HepG2 (cell line): ENCODE data around the gene H2AZ2. TPM values are rescaled to one million over a fixed set of nuclear protein-coding genes. Genes with fewer than 3 reads are reported as not detected.
A peak's percentile ranks its signal among the peaks of the same experiment; 100 is the strongest.

Experiments used
- ARHGAP35 ChIP-seq: sonication (generic); formaldehyde crosslinking; IDR thresholded peaks from 2 replicates; pipeline ENCODE4 v1.9.0; 2022; ENCODE audit warnings: mild to moderate bottlenecking, inconsistent platforms, moderate library complexity, missing genetic modification reagents, borderline replicate concordance
- ATF7 ChIP-seq, 2 experiments: fragments of 450-650 bp in 1 of 2; sonication (generic) in 1 of 2; formaldehyde crosslinking in 1 of 2; IDR thresholded peaks; 2 replicates each; pipeline versions ENCODE4 v1.4.0 to v1.6.1; 2016 to 2020; ENCODE audit warnings: antibody characterized with exemption in 1 of 2, mild to moderate bottlenecking in 1 of 2, missing genetic modification reagents in 1 of 2
- BORCS8-MEF2B ChIP-seq: sonication (generic); formaldehyde crosslinking; IDR thresholded peaks from 2 replicates; pipeline ENCODE4 v1.8.0; 2022; ENCODE audit warnings: mild to moderate bottlenecking, missing genetic modification reagents
- CBX5 ChIP-seq: sonication (generic); formaldehyde crosslinking; IDR thresholded peaks from 2 replicates; pipeline ENCODE4 v1.4.0; 2020; ENCODE audit warnings: missing genetic modification reagents, borderline replicate concordance
- HMG20B ChIP-seq: conservative IDR thresholded peaks from 2 replicates; pipeline ENCODE4 v1.6.1; 2016; ENCODE audit warnings: missing genetic modification reagents, missing compliant biosample characterization
- HNF4A ChIP-seq: sonication (generic); formaldehyde crosslinking; IDR thresholded peaks from 2 replicates; pipeline ENCODE4 v1.4.0; 2020; ENCODE audit warnings: missing genetic modification reagents
- HNRNPL ChIP-seq: fragments of 200-400 bp; formaldehyde crosslinking; IDR thresholded peaks from 2 replicates; pipeline ENCODE4 v1.6.1; 2017; ENCODE audit warnings: mild to moderate bottlenecking, low read depth, low read length
- HOXD1 ChIP-seq: sonication (generic); formaldehyde crosslinking; IDR thresholded peaks from 2 replicates; pipeline ENCODE4 v1.5.0; 2020; ENCODE audit warnings: missing genetic modification reagents
- KDM5B ChIP-seq: sonication (generic); formaldehyde crosslinking; IDR thresholded peaks from 2 replicates; pipeline ENCODE4 v1.4.0; 2020; ENCODE audit warnings: missing genetic modification reagents, mild to moderate bottlenecking, borderline replicate concordance
- PHF8 ChIP-seq: sonication (generic); formaldehyde crosslinking; IDR thresholded peaks from 2 replicates; pipeline ENCODE4 v1.5.0; 2020; ENCODE audit warnings: missing genetic modification reagents
- RFXAP ChIP-seq: sonication (generic); formaldehyde crosslinking; IDR thresholded peaks from 2 replicates; pipeline ENCODE4 v1.4.0; 2020; ENCODE audit warnings: missing genetic modification reagents, borderline replicate concordance
- SAP130 ChIP-seq: IDR thresholded peaks from 2 replicates; pipeline ENCODE4 v1.6.1; 2016; ENCODE audit warnings: low read depth
- SNAI1 ChIP-seq: sonication (generic); formaldehyde crosslinking; IDR thresholded peaks from 2 replicates; pipeline ENCODE4 v1.5.0; 2020; ENCODE audit warnings: mild to moderate bottlenecking, missing genetic modification reagents, borderline replicate concordance
- SRSF9 ChIP-seq: fragments of 200-400 bp; formaldehyde crosslinking; IDR thresholded peaks from 2 replicates; pipeline ENCODE4 v1.6.1; 2018; ENCODE audit warnings: borderline replicate concordance, mild to moderate bottlenecking, low read depth, low read length; ENCODE audit not compliant: insufficient read depth, poor library complexity, severe bottlenecking
- TP53 ChIP-seq: sonication (generic); formaldehyde crosslinking; conservative IDR thresholded peaks from 2 replicates; pipeline ENCODE4 v1.4.0; 2020; ENCODE audit warnings: missing genetic modification reagents
- ZBTB7A ChIP-seq: sonication (generic); formaldehyde crosslinking; IDR thresholded peaks from 2 replicates; pipeline ENCODE4 v1.8.0; 2022; ENCODE audit warnings: mild to moderate bottlenecking, missing genetic modification reagents
- ZHX2 ChIP-seq, 2 experiments: sonication (generic) in 1 of 2; formaldehyde crosslinking in 1 of 2; IDR thresholded peaks; 2 replicates each; pipeline versions ENCODE4 v1.6.1 to v1.9.0; 2014 to 2022; ENCODE audit warnings: antibody characterized with exemption in 1 of 2, borderline replicate concordance in 1 of 2, inconsistent platforms in 1 of 2, low read depth in 1 of 2, missing genetic modification reagents in 1 of 2
- ZMYM3 ChIP-seq: sonication (generic); formaldehyde crosslinking; IDR thresholded peaks from 2 replicates; pipeline ENCODE4 v1.5.1; 2020; ENCODE audit warnings: mild to moderate bottlenecking, missing genetic modification reagents
- ZNF18 ChIP-seq: sonication (generic); formaldehyde crosslinking; IDR thresholded peaks from 2 replicates; pipeline ENCODE4 v1.8.0; 2022; ENCODE audit warnings: mild to moderate bottlenecking, missing genetic modification reagents; ENCODE audit not compliant: insufficient replicate concordance
- ZNF354B ChIP-seq: sonication (generic); formaldehyde crosslinking; IDR thresholded peaks from 2 replicates; pipeline ENCODE4 v1.8.0; 2022; ENCODE audit warnings: mild to moderate bottlenecking, missing genetic modification reagents
- ZNF800 ChIP-seq: sonication (generic); formaldehyde crosslinking; IDR thresholded peaks from 2 replicates; pipeline ENCODE4 v1.4.0; 2020; ENCODE audit warnings: missing genetic modification reagents
- polyA plus RNA-seq, 8 experiments: library from polyadenylated mRNA; depleted of rRNA in 3 of 8; stranded (reverse) in 7 of 8; unstranded in 1 of 8; fragments of >200 nt; fragmentation: Illumina TruSeq in 4 of 8; extraction: Trizol in 4 of 8; gene quantifications; 2 replicates each; pipeline versions ENCODE4 v1.2.1 to v1.2.3, GENCODE V29; 2011 to 2016; ENCODE audit warnings: low read depth in 4 of 8, missing spikeins in 1 of 8, mixed read lengths in 1 of 8; ENCODE audit not compliant: insufficient read depth in 1 of 8
- total RNA-seq, 5 experiments: library from RNA; depleted of rRNA; stranded (reverse); fragments of >200 nt; fragmentation: Illumina TruSeq; extraction: Trizol; gene quantifications; 2 replicates each; pipeline ENCODE4 v1.2.3, GENCODE V29; 2016; ENCODE audit warnings: low read depth in 1 of 5

The H2AZ2 gene
- total and polyA plus RNA-seq, 2 of the 13 experiments (the other 11 are each of a cell fraction or from before 2014, with no cell fraction given): 121 to 223 TPM

- peak; percentile 99 for TF ChIP-seq ZMYM3 (CRISPR knock-in tag)
- TF ChIP-seq TP53 (CRISPR knock-in tag): no peak
- TF ChIP-seq HNRNPL: no peak
- TF ChIP-seq ZBTB7A (CRISPR knock-in tag): peak; percentile 82
- TF ChIP-seq PHF8 (CRISPR knock-in tag): peak; percentile 74
- TF ChIP-seq ARHGAP35 (CRISPR knock-in tag): no peak
- TF ChIP-seq BORCS8-MEF2B (CRISPR knock-in tag): no peak
- TF ChIP-seq SRSF9: no peak
- TF ChIP-seq ATF7 (IDR thresholded peaks at IDR 0.05): no peak
- 0 out of 2 replicates have a peak, but pooled peaks have one; percentile 6 for TF ChIP-seq ATF7 (CRISPR knock-in tag; IDR thresholded peaks at IDR 0.05)
- peak; percentile 38 for TF ChIP-seq HNF4A (CRISPR knock-in tag)
- TF ChIP-seq HMG20B (CRISPR knock-in tag): no peak
- 0 out of 2 replicates have a peak, but pooled peaks have one; percentile 15 for TF ChIP-seq SAP130 (CRISPR knock-in tag)
- TF ChIP-seq HOXD1 (CRISPR knock-in tag): 0 out of 2 replicates have a peak, but pooled peaks have one; percentile 46
- no peak for TF ChIP-seq RFXAP (CRISPR knock-in tag)
- no peak for TF ChIP-seq KDM5B (CRISPR knock-in tag)
- no peak for TF ChIP-seq ZHX2 (IDR thresholded peaks at IDR 0.05; ENCODE audit: low read depth)
- TF ChIP-seq ZHX2 (CRISPR knock-in tag; IDR thresholded peaks at IDR 0.05; ENCODE audit: borderline replicate concordance): no peak
- TF ChIP-seq ZNF800 (CRISPR knock-in tag): no peak
- TF ChIP-seq ZNF354B (CRISPR knock-in tag): no peak
- no peak for TF ChIP-seq SNAI1 (CRISPR knock-in tag)
- TF ChIP-seq ZNF18: no peak
- 0 out of 2 replicates have a peak, but pooled peaks have one; percentile 60 for TF ChIP-seq CBX5 (CRISPR knock-in tag)
Measured at GRCh38 chr7:44796034-44796503, 51.8 kb downstream of the H2AZ2 start (continued).
